ENCODE results near the gene PRPF6. TPM values are rescaled to one million over a fixed set of nuclear protein-coding genes. Genes with fewer than 3 reads are reported as not detected.
A peak's percentile ranks its signal among the peaks of the same experiment; 100 is the strongest.

The PRPF6 gene
- total RNA-seq, 1 donor from 2014 or later, result 57.2 TPM

GRCh38 chr20:64052987-64053840 lies 72.3 kb downstream of the PRPF6 start:
- H3K36me3 ChIP-seq, result no peaks in the 10 kb centered on the region
- ATAC-seq (no peak), DNase-seq (no peak)
- H3K27me3 ChIP-seq (ENCODE audit: low read depth), result peaks cover 68% of the 10 kb centered on the region
- peak overlapping the region; percentile 84 for H3K27ac ChIP-seq
- intact Hi-C loops (cut with DNase I), result no loop called here
- H3K9me3 ChIP-seq, result no peaks in the 10 kb centered on the region
- H3K4me3 ChIP-seq, result peak overlapping the region; percentile 19
- no peak for TF ChIP-seq CTCF (IDR thresholded peaks at IDR 0.05)
- H3K4me1 ChIP-seq, result peaks cover 47% of the 10 kb centered on the region

GRCh38 chr20:64053841-64054661 lies 73.1 kb downstream of the PRPF6 start:
- Histone ChIP-seq H3K4me1 (peaks cover 50% of the 10 kb centered on the region), H3K36me3 (no peaks in the 10 kb centered on the region), H3K27ac (peak overlapping the region; percentile 87), H3K27me3 (ENCODE audit: low read depth) (peaks cover 60% of the 10 kb centered on the region), H3K9me3 (no peaks in the 10 kb centered on the region), H3K4me3 (peak overlapping the region; percentile 30)
- intact Hi-C loops (cut with DNase I), result no loop called here
- peak; percentile 18 to 30 for ATAC-seq
- TF ChIP-seq CTCF (IDR thresholded peaks at IDR 0.05), result peak; percentile 27
- peak; percentile 70 for DNase-seq

GRCh38 chr20:64055396-64055892 lies 74.5 kb downstream of the PRPF6 start:
- ATAC-seq, result no peak
- peaks cover 50% of the 10 kb centered on the region for H3K27me3 ChIP-seq (ENCODE audit: low read depth)
- peaks cover 50% of the 10 kb centered on the region for H3K4me1 ChIP-seq
- no peaks in the 10 kb centered on the region for H3K9me3 ChIP-seq
- H3K27ac ChIP-seq, result peak overlapping the region; percentile 87
- intact Hi-C loops (cut with DNase I), result no loop called here
- no peaks in the 10 kb centered on the region for H3K36me3 ChIP-seq
- no peak for DNase-seq
- H3K4me3 ChIP-seq, result peak overlapping the region; percentile 41
- no peak for TF ChIP-seq CTCF (IDR thresholded peaks at IDR 0.05)

GRCh38 chr20:64055893-64056638 lies 75.1 kb downstream of the PRPF6 start:
- Histone ChIP-seq H3K4me3 (peak overlapping the region; percentile 41), H3K4me1 (peaks cover 50% of the 10 kb centered on the region), H3K27ac (peak overlapping the region; percentile 87), H3K36me3 (no peaks in the 10 kb centered on the region), H3K27me3 (ENCODE audit: low read depth) (peaks cover 44% of the 10 kb centered on the region), H3K9me3 (no peaks in the 10 kb centered on the region)
- intact Hi-C loops (cut with DNase I), result no loop called here
- no peak for TF ChIP-seq CTCF (IDR thresholded peaks at IDR 0.05)
- ATAC-seq (peak; percentile 14 to 31), DNase-seq (peak; percentile 68)

- Histone ChIP-seq H3K4me1 (peaks cover 50% of the 10 kb centered on the region), H3K27me3 (ENCODE audit: low read depth) (peaks cover 39% of the 10 kb centered on the region), H3K4me3 (peak overlapping the region; percentile 41), H3K27ac (peak overlapping the region; percentile 87), H3K9me3 (no peaks in the 10 kb centered on the region), H3K36me3 (no peaks in the 10 kb centered on the region)
- intact Hi-C loops (cut with DNase I), result no loop called here
- TF ChIP-seq CTCF (IDR thresholded peaks at IDR 0.05), result no peak
- DNase-seq (no peak), ATAC-seq (no peak)
Measured at GRCh38 chr20:64056639-64056888, 75.6 kb downstream of the PRPF6 start.

Measured in lower lobe of right lung (tissue), 2 donors.